Tibial artery (tissue), 4 donors: ENCODE measurements around the gene RERE.

Experiments
- DNase-seq, 2 donors: peaks; one replicate each; pipeline ENCODE4 v3.0.0-alpha.2; 2019
- H3K27ac ChIP-seq, 2 donors: fragments of 200-600 bp; sonication (generic) in 1 of 2; 1 replicate in 1 of 2; 2 replicates in 1 of 2; pipeline ENCODE4 v1.5.1; 2018 to 2019; ENCODE audit warnings: mild to moderate bottlenecking in 1 of 2
- H3K27me3 ChIP-seq, 2 donors: fragments of 200-600 bp; sonication (generic) in 1 of 2; one replicate each; pipeline versions ENCODE4 v1.5.1 to v1.6.0; 2016 to 2019
- H3K36me3 ChIP-seq, 3 donors: fragments of 200-600 bp; sonication (generic) in 2 of 3; one replicate each; pipeline ENCODE4 v1.5.1; 2016 to 2019; ENCODE audit warnings: mild to moderate bottlenecking in 2 of 3
- H3K4me1 ChIP-seq, 4 donors: fragments of 200-600 bp; sonication (generic) in 2 of 4; 1 replicate in 3 of 4; 2 replicates in 1 of 4; pipeline ENCODE4 v1.5.1; 2016 to 2019
- H3K4me3 ChIP-seq, 2 donors: fragments of 200-600 bp; sonication (generic) in 1 of 2; 1 replicate in 1 of 2; 2 replicates in 1 of 2; pipeline ENCODE4 v1.5.1; 2018 to 2019; ENCODE audit warnings: mild to moderate bottlenecking in 2 of 2
- H3K9me3 ChIP-seq, 3 donors: fragments of 200-600 bp; sonication (generic) in 1 of 3; one replicate each; pipeline ENCODE4 v1.5.1; 2016 to 2019
- intact Hi-C: fragments of 100-400 bp; cut with DNase I; formaldehyde crosslinking; loops from one replicate; pipeline ENCODE4 v1.15.0; 2023; ENCODE audit warnings: low total_unique reads
- TF ChIP-seq, protein P1 (sequence below), 2 experiments: fragments of 200-600 bp in 1 of 2; fragments of 450-650 bp in 1 of 2; IDR thresholded peaks; one replicate each; pipeline ENCODE4 v1.5.1; 2017 to 2019; ENCODE audit warnings: antibody characterized with exemption in 2 of 2, mild to moderate bottlenecking in 1 of 2, moderate library complexity in 1 of 2

RERE gene

DNA sequence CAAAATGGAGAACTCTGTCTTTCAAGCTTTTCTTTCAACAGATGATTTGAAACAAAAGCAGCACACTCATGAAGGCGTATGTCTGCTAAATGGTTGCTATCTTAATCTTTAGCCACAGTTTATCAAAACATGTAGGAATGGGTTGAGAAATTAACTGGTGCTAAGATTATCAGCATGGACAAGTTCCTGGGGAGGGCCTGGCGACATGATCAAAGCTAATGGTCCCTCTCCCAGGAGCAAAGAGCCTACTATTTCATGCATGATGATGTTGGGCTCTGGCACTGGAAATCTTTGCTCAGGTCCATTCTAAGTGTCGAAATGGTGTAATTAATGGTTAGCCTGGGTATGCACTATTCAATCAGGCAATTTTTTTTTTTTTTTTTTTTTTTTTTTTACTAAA lies 407.8 kb downstream of the RERE start:
- H3K27ac ChIP-seq = peak overlapping the region; percentile 69 to 99
- TF ChIP-seq, protein P1, sequence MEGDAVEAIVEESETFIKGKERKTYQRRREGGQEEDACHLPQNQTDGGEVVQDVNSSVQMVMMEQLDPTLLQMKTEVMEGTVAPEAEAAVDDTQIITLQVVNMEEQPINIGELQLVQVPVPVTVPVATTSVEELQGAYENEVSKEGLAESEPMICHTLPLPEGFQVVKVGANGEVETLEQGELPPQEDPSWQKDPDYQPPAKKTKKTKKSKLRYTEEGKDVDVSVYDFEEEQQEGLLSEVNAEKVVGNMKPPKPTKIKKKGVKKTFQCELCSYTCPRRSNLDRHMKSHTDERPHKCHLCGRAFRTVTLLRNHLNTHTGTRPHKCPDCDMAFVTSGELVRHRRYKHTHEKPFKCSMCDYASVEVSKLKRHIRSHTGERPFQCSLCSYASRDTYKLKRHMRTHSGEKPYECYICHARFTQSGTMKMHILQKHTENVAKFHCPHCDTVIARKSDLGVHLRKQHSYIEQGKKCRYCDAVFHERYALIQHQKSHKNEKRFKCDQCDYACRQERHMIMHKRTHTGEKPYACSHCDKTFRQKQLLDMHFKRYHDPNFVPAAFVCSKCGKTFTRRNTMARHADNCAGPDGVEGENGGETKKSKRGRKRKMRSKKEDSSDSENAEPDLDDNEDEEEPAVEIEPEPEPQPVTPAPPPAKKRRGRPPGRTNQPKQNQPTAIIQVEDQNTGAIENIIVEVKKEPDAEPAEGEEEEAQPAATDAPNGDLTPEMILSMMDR (IDR thresholded peaks at IDR 0.05) = no peak
- H3K4me1 ChIP-seq = peaks cover 9 to 91% (median 79%) of the 10 kb centered on the region in 4 donors
- intact Hi-C loops = loop anchor here (5.0 kb wide), 1 partner anchor 37 kb away; no protein-coding TSS in a partner anchor
- H3K9me3 ChIP-seq = no peaks in the 10 kb centered on the region
- no peaks in the 10 kb centered on the region for H3K27me3 ChIP-seq
- DNase-seq = no peak
- peak overlapping the region in 1 of 2 donors; percentile 1 for H3K4me3 ChIP-seq
- H3K36me3 ChIP-seq = peaks cover 0 to 25% (median 14%) of the 10 kb centered on the region in 3 donors

DNA sequence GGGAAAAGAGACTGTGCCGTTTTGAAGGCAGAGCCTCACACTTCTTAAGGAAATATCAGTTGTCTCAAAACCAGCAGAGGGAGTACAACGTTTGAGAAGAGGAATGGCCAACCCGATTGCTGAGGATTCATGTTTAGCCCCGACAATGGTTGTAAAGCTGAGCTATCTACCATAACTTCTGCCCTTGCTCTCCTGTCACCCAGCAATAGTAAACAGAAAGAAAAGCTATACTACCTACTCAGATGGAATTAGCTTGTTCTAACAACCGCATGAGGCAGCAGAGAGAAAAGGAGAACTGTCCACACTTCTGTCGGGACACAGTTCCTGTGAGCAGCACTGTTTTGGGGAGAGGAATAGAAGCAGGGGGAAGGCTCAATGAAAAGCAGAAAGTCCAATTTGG lies 408.3 kb downstream of the RERE start:
- H3K27ac ChIP-seq = peak overlapping the region; percentile 69 to 99
- H3K27me3 ChIP-seq = no peaks in the 10 kb centered on the region
- H3K36me3 ChIP-seq = peaks cover 0 to 24% (median 13%) of the 10 kb centered on the region in 3 donors
- DNase-seq = no peak
- H3K4me3 ChIP-seq = peak overlapping the region; percentile 0 to 1
- peaks cover 9 to 91% (median 76%) of the 10 kb centered on the region in 4 donors for H3K4me1 ChIP-seq
- TF ChIP-seq, protein P1 (IDR thresholded peaks at IDR 0.05) = peak; percentile 44 to 51
- no peaks in the 10 kb centered on the region for H3K9me3 ChIP-seq
- intact Hi-C loops = no loop called here

DNA sequence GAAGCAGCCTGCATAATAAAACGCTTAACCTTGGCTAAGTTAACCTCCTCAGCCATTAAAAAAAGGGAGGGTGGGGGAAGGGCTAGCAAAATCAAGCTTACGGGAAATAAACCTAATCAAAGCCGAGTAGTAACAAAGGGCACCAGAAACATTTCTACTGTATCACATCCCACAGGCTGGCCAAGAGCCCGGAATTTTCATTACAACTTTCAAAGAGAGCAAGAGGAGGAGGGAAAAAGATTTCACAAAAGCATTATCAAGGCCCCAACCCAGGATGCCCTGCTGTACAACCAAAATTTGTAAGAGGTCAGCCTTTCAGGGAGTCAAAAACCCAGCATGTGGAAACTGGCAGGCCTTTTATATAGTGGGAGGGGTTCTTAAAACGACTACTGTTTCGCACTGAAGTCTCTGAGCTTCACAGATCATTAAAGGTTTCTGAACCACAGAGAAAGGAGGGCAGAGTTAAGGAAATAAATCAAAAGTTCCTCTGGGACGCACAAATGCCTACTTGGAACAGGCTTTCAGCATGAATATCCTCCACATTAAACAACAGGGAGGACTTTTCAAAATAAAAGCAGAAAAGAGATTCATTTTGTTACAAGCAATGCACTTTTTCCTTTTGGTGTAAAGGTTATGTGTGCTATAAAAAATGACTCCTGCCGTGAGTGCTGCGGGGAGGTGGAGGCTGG lies 409.1 kb downstream of the RERE start:
- Histone ChIP-seq H3K36me3 (peaks cover 0 to 18% (median 9%) of the 10 kb centered on the region in 3 donors), H3K9me3 (no peaks in the 10 kb centered on the region), H3K4me1 (peaks cover 9 to 84% (median 70%) of the 10 kb centered on the region in 4 donors), H3K4me3 (peak overlapping the region in 1 of 2 donors; percentile 12), H3K27me3 (no peaks in the 10 kb centered on the region), H3K27ac (peak overlapping the region; percentile 69 to 99)
- TF ChIP-seq, protein P1 (IDR thresholded peaks at IDR 0.05) = no peak
- peak; percentile 76 to 80 for DNase-seq
- intact Hi-C loops = no loop called here

DNA sequence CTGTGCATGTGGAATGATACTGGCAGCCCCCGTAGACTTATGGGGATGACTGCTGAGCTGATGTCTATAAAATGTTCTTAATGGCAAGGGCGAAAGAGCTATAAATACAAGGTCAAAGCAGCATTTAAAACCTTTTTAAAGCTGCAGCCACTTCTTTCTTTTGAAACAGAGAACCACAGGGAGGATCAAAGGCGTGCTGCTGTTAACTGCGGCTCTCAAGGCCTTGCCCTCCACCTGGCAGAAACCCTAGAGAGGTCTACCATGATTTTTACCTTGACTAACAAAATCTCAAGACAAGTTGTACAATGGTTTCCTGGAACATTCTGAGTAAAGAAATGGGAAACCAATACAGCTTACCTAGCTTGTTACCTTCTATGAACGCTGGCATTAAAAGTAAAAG lies 409.8 kb downstream of the RERE start:
- TF ChIP-seq, protein P1 (IDR thresholded peaks at IDR 0.05) = no peak
- Histone ChIP-seq H3K27me3 (no peaks in the 10 kb centered on the region), H3K4me1 (peaks cover 9 to 78% (median 63%) of the 10 kb centered on the region in 4 donors), H3K4me3 (peak overlapping the region in 1 of 2 donors; percentile 12), H3K9me3 (no peaks in the 10 kb centered on the region), H3K27ac (peak overlapping the region; percentile 69 to 99), H3K36me3 (peaks cover 0 to 12% (median 9%) of the 10 kb centered on the region in 3 donors)
- intact Hi-C loops = no loop called here
- DNase-seq = no peak

DNA sequence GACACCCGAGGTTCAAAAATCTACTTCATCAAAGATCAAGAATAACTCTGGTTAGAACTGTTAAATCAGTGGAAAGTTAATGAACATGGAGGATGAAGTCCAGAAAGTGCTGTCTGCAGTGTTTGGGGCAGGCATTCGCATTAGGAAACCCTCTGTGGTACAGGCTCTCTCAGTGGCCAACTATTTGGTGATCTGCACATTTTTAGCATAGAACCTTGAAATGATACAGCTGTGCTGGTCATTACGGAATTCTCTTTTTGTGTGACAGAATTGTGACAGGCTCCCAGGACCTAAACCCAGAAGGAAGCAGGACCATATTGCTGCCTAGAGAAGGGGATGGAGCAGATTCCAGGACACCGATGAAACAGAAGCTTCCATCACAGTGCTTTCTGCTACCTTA lies 410.5 kb downstream of the RERE start:
- no peaks in the 10 kb centered on the region for H3K27me3 ChIP-seq
- peaks cover 9 to 74% (median 58%) of the 10 kb centered on the region in 4 donors for H3K4me1 ChIP-seq
- intact Hi-C loops = no loop called here
- TF ChIP-seq, protein P1 (IDR thresholded peaks at IDR 0.05) = no peak
- no peak for DNase-seq
- peaks cover 0 to 17% (median 16%) of the 10 kb centered on the region in 3 donors for H3K36me3 ChIP-seq
- no peaks in the 10 kb centered on the region for H3K9me3 ChIP-seq
- no peak overlapping the region for H3K4me3 ChIP-seq
- H3K27ac ChIP-seq = peak overlapping the region; percentile 69 to 99
